Heart right ventricle (tissue), 16 donors: ENCODE measurements around the gene IRGC. TPM values are rescaled to one million over a fixed set of nuclear protein-coding genes. Genes with fewer than 3 reads are reported as not detected.

ENCODE experiments used
- ATAC-seq, 8 donors: fragments of 200-7000 bp; cut with Tn5 transposase; one replicate each; pipeline ENCODE4 v1.9.1; 2020; ENCODE audit warnings: mild to moderate bottlenecking in 8 of 8, moderate library complexity in 8 of 8, moderate number of reproducible peaks in 1 of 8
- DNase-seq, 2 donors: peaks; one replicate each; pipeline ENCODE4 v3.0.0-alpha.2; 2020
- H3K27ac ChIP-seq, 10 donors: fragments of 200-600 bp; sonication (generic) in 2 of 10; one replicate each; pipeline versions ENCODE4 v1.5.0 to v1.8.0; 2020 to 2022; ENCODE audit warnings: mild to moderate bottlenecking in 3 of 10
- H3K27me3 ChIP-seq, 7 donors: fragments of 200-600 bp; one replicate each; pipeline ENCODE4 v1.8.0; 2021 to 2022; ENCODE audit warnings: mild to moderate bottlenecking in 2 of 7
- H3K36me3 ChIP-seq, 9 donors: fragments of 200-600 bp; sonication (generic) in 1 of 9; one replicate each; pipeline versions ENCODE4 v1.5.0 to v1.8.0; 2020 to 2022; ENCODE audit warnings: mild to moderate bottlenecking in 2 of 9
- H3K4me1 ChIP-seq, 9 donors: fragments of 200-600 bp; sonication (generic) in 1 of 9; one replicate each; pipeline versions ENCODE4 v1.5.0 to v1.8.0; 2020 to 2022; ENCODE audit warnings: mild to moderate bottlenecking in 4 of 9
- H3K4me3 ChIP-seq, 10 donors: fragments of 200-600 bp; sonication (generic) in 2 of 10; one replicate each; pipeline versions ENCODE4 v1.5.0 to v1.8.0; 2020 to 2022; ENCODE audit warnings: mild to moderate bottlenecking in 7 of 10, moderate library complexity in 2 of 10
- H3K9me3 ChIP-seq, 11 donors: fragments of 200-600 bp in 10 of 11; sonication (generic) in 2 of 11; one replicate each; pipeline versions ENCODE4 v1.5.0 to v1.8.0; 2013 to 2022; ENCODE audit warnings: mild to moderate bottlenecking in 2 of 11, control low read depth in 1 of 11, moderate library complexity in 1 of 11
- CTCF ChIP-seq, 9 donors: fragments of 200-600 bp; sonication (generic) in 2 of 9; IDR thresholded peaks; one replicate each; pipeline versions ENCODE4 v1.5.0 to v1.8.0; 2021 to 2022; ENCODE audit warnings: antibody characterized with exemption in 9 of 9, mild to moderate bottlenecking in 5 of 9, moderate library complexity in 1 of 9
- WGBS, 2 donors: extraction: QIAGEN DNeasy Blood & Tissue Kit; methylation state at CpG; one replicate each; pipeline ENCODE4 v1.1.7; 2013; ENCODE audit warnings: inconsistent platforms in 1 of 2; 5-methylcytosine and 5-hydroxymethylcytosine counted together
- intact Hi-C, 10 donors: fragments of 100-400 bp; cut with DNase I; formaldehyde crosslinking; loops; one replicate each; pipeline versions ENCODE4 v1.11.1 to v1.14.2; 2022
- polyA plus RNA-seq, 2 donors: library from polyadenylated mRNA; stranded (reverse); fragments of 200-250 nt; gene quantifications; one replicate each; pipeline ENCODE4 v1.2.3, GENCODE V29; 2013
- total RNA-seq, 10 donors: library from RNA; stranded (reverse); fragmentation: NEBNext Ultra II Directional in 3 of 10; extraction: Animal tissue kit (Norgen Biotek cat#: 25700) in 3 of 10; gene quantifications; one replicate each; pipeline versions ENCODE4 v1.2.1 to v1.2.4, GENCODE V29; 2021 to 2023
- donor health status: Arrhythmogenic right ventricular cardiomyopathy.
- donor health status: ischemic (EF 13 %, LVEDD 7.1; RV severe dilation, severe dysfunction).
- donor health status: healthy with polysubstance abuse.
- donor health status: DM: no; HTN: yes; CAD: no.
- donor health status: DM: no; HTN: no; CAD: no.
- donor health status: ischemic (EF 25% LVEDD 6.9; RV normal size, moderate dysfunction).
- donor health status: ischemic (EF 25% LVEDD 5.7; RV mildly dilated, moderate dysfunction).
- donor health status: healthy.
- donor health status: DM: yes; HTN: yes; CAD: no.
- donor health status: Ischemic cardiomyopathy.
- donor health status: ischemic (EF 35%, LVEDD 5.7; RV mildly dilated, moderate dysfunction).
- donor health status: nonischemic (EF 11% LVEDD 7.7; RV severe dilation, severe dysfunction).
- donor health status: DM: yes; HTN: yes; CAD: no.
- donor health status: PGD.
- donor health status: ischemic (EF 29% LVEDD 5.4; RV normal size, mild dysfunction).
- donor health status: nonischemic (EF 23%, LVEDD 6.1; RV moderate dilation, normal function).

IRGC gene
- total and polyA plus RNA-seq, 12 donors: not detected

DNA sequence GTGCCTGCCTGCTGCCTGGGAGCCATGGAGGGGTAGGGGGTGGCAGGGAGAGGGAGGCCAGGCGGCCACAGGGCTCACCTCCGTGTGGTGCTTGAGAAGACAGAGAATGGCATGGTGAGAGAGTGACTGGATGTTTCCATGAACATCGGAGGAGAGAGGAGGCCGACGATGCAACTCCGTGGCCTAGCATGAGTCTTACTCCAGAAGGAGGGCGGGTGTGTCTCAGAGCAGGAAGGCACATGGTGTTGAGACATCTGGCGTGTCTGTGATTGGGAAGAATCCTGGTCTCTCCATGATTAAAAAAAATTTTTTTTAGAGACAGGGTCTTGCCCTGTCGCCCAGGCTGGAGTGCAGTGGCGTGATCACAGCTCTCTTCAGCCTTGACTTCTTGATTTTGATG is 5.1 kb downstream of the IRGC start:
- Histone ChIP-seq H3K27me3 (peaks cover 0 to 2% (median 0%) of the 10 kb centered on the region in 7 donors), H3K36me3 (no peaks in the 10 kb centered on the region), H3K4me1 (peaks cover 0 to 12% (median 11%) of the 10 kb centered on the region in 9 donors), H3K27ac (no peak overlapping the region), H3K9me3 (no peaks in the 10 kb centered on the region), H3K4me3 (no peak overlapping the region)
- ATAC-seq (no peak), DNase-seq (no peak)
- intact Hi-C loops: loop anchor here in 1 of 10 donors (10.0 kb wide), 1 partner anchor 46 kb away; the partner anchor contains the start of gene PLAUR
- 77 to 83% methylated on average over 10 of the region's 10 CpGs for WGBS, 2 donors
- TF ChIP-seq CTCF (IDR thresholded peaks at IDR 0.05): no peak

DNA sequence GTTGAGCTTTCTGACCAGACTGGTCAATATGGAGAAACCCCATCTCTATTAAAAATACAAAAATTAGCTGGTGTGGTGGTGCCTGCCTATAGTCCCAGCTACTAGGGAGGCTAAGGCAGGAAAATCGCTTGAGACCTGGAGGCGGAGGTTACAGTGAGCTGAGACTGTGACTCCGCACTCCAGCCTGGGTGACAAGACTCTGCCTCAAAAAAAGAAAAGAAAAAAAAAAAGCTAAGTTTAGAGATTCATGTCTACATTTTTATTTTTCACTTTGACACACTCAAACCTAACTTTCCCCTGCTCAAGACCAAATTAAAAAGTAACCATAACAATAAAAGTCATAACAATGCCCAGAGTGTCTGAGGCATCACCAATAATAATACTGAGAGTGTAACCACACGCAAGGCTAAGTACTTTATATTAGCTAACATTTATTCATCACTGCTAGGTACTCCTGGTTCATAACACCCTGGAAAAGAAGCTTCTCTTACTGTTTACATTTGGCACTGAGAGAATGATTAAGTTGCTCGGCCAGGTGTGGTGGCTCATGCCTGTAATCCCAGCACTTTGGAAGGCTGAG is 5.7 kb downstream of the IRGC start:
- WGBS, 2 donors: 87 to 93% methylated on average over 5 of the region's 5 CpGs

DNA sequence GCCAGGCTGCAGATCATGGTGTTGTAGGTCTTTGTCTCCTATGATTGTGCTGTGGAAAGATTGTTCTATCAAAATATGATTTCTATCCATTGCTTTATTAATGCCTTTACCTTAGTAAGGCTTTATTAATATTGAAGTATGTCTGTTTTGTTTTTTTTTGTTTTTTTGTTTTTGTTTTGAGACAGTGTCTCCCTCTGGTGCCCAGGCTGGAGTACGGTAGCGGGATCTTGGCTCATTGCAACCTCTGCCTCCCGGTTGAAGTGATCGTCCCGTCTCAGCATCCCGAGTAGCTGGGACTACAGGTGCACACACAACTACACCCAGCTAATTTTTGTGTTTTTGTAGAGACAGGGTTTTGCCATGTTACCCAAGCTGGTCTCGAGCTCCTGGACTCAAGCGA is 7.7 kb downstream of the IRGC start:
- Histone ChIP-seq H3K4me3 (no peak overlapping the region), H3K9me3 (no peaks in the 10 kb centered on the region), H3K27me3 (no peaks in the 10 kb centered on the region), H3K36me3 (peaks cover 0 to 7% (median 0%) of the 10 kb centered on the region in 9 donors), H3K4me1 (peaks cover 0 to 25% (median 11%) of the 10 kb centered on the region in 9 donors), H3K27ac (no peak overlapping the region)
- peak in 5 of 9 donors; percentile 13 to 49 (median 22) for TF ChIP-seq CTCF (IDR thresholded peaks at IDR 0.05)
- ATAC-seq (no peak), DNase-seq (no peak)
- intact Hi-C loops: loop anchor here in 1 of 10 donors (10.0 kb wide), 1 partner anchor 49 kb away; the partner anchor contains the start of gene PLAUR
- 61 to 75% methylated on average over 8 of the region's 8 CpGs for WGBS, 2 donors

More for the DNA sequence above, 5.7 kb downstream of the IRGC start:
- Histone ChIP-seq H3K27me3 (no peaks in the 10 kb centered on the region), H3K27ac (no peak overlapping the region), H3K4me3 (no peak overlapping the region), H3K9me3 (no peaks in the 10 kb centered on the region), H3K4me1 (peaks cover 0 to 16% (median 11%) of the 10 kb centered on the region in 9 donors), H3K36me3 (no peaks in the 10 kb centered on the region)
- no peak for TF ChIP-seq CTCF (IDR thresholded peaks at IDR 0.05)
- ATAC-seq (no peak), DNase-seq (no peak)
- intact Hi-C loops: loop anchor here in 1 of 10 donors (10.0 kb wide), 1 partner anchor 47 kb away; the partner anchor contains the start of gene PLAUR

GRCh38 chr19:43724896-43725295 is 9.0 kb downstream of the IRGC start:
- DNase-seq: no peak
- no peak overlapping the region for H3K4me3 ChIP-seq
- peak overlapping the region in 3 of 10 donors; percentile 50 to 69 (median 51) for H3K27ac ChIP-seq
- no peaks in the 10 kb centered on the region for H3K27me3 ChIP-seq
- ATAC-seq: no peak
- 74 to 79% methylated on average over 8 of the region's 8 CpGs for WGBS, 2 donors
- peaks cover 0 to 20% (median 0%) of the 10 kb centered on the region in 9 donors for H3K36me3 ChIP-seq
- no peak for TF ChIP-seq CTCF (IDR thresholded peaks at IDR 0.05)
- H3K9me3 ChIP-seq: no peaks in the 10 kb centered on the region
- intact Hi-C loops: loop anchor here in 1 of 10 donors (10.0 kb wide), 1 partner anchor 50 kb away; the partner anchor contains the start of gene PLAUR
- H3K4me1 ChIP-seq: peaks cover 0 to 25% (median 11%) of the 10 kb centered on the region in 9 donors
